CD4-positive, alpha-beta T cell treated with Interferon gamma for 1 hour (primary cell): ENCODE measurements around the gene AURKAIP1.
"Not testable (repeated sequence)": the region's sequence is repeated elsewhere in the genome, so short reads cannot be mapped to it uniquely, and the experiment has no call there.

ENCODE experiments used
- DNase-seq: peaks from one replicate; pipeline ENCODE4 v3.0.0-alpha.2; 2020

AURKAIP1 gene

GRCh38 chr1:1406101-1406820 is 31.3 kb upstream of the AURKAIP1 start:
- no peak for DNase-seq

GRCh38 chr1:1403653-1404052 is 28.6 kb upstream of the AURKAIP1 start:
- no peak for DNase-seq

- not testable (repeated sequence) for DNase-seq
These were observed 27.9 kb upstream of the AURKAIP1 start for GRCh38 chr1:1402901-1403392.

- no peak for DNase-seq
These were observed 27.3 kb upstream of the AURKAIP1 start for GRCh38 chr1:1402072-1402900.

- DNase-seq: no peak
These were observed 26.5 kb upstream of the AURKAIP1 start for GRCh38 chr1:1401457-1402010.

GRCh38 chr1:1400576-1401456 is 25.8 kb upstream of the AURKAIP1 start:
- DNase-seq: no peak

GRCh38 chr1:1399872-1400575 is 25.0 kb upstream of the AURKAIP1 start:
- DNase-seq: no peak

- DNase-seq: peak; percentile 98
These were observed 24.3 kb upstream of the AURKAIP1 start, which contains the start of gene CCNL2 for GRCh38 chr1:1399187-1399871. TSS of gene CCNL2 (minus strand) at chr1:1399335. CDS start at chr1:1399306, 29 bp downstream.

GRCh38 chr1:1398677-1399186 is 23.7 kb upstream of the AURKAIP1 start:
- no peak for DNase-seq

GRCh38 chr1:1397839-1398523 is 23.0 kb upstream of the AURKAIP1 start:
- DNase-seq: no peak

- no peak for DNase-seq
These were observed 20.2 kb upstream of the AURKAIP1 start for GRCh38 chr1:1395166-1395565.

GRCh38 chr1:1394116-1394515 is 19.1 kb upstream of the AURKAIP1 start:
- DNase-seq: no peak

GRCh38 chr1:1393428-1393827 is 18.4 kb upstream of the AURKAIP1 start:
- no peak for DNase-seq

- no peak for DNase-seq
These were observed 18.0 kb upstream of the AURKAIP1 start for GRCh38 chr1:1393014-1393413.

- DNase-seq: no peak
These were observed 16.2 kb upstream of the AURKAIP1 start for GRCh38 chr1:1391225-1391624.

- no peak for DNase-seq
These were observed 15.7 kb upstream of the AURKAIP1 start for GRCh38 chr1:1390675-1391074.

GRCh38 chr1:1388078-1388472 is 13.1 kb upstream of the AURKAIP1 start:
- no peak for DNase-seq

- no peak for DNase-seq
These were observed 12.4 kb upstream of the AURKAIP1 start for GRCh38 chr1:1387098-1388077.

GRCh38 chr1:1385931-1386330 is 10.9 kb upstream of the AURKAIP1 start:
- no peak for DNase-seq
